HCT116 (cell line): Measurements from ENCODE around the gene BLACAT1. TPM values are rescaled to one million over a fixed set of nuclear protein-coding genes. Genes with fewer than 3 reads are reported as not detected.

Source experiments
- ATAC-seq: fragments of 200-7000 bp; cut with Tn5 transposase; 2 replicates; pipeline ENCODE4 v1.9.1; 2020; ENCODE audit warnings: mild to moderate bottlenecking, moderate library complexity
- BruUV-seq: library from RNA; stranded (reverse); fragments of 400-500 nt; replicated peaks from 2 replicates; lab custom pipeline; 2021; lab: Mats Ljungman, UMichigan
- CTCF ChIA-PET: fragments of 300-600 bp; sonication (Branson Sonifier 250); formaldehyde crosslinking; loops from one replicate; lab custom pipeline; 2021; ENCODE audit warnings: antibody characterized with exemption; lab: Charles Lee
- POLR2A ChIA-PET: fragments of 300-600, 350-600 bp; sonication (Branson Sonifier 250); formaldehyde crosslinking; loops from one replicate; lab custom pipeline; 2021; ENCODE audit warnings: antibody characterized with exemption; lab: Charles Lee
- RAD21 ChIA-PET, 2 experiments: fragments of 300-600 bp; sonication (Branson Sonifier 250); formaldehyde crosslinking; loops; one replicate each; lab custom pipeline; 2023; ENCODE audit warnings: low total read pairs in 2 of 2; ENCODE audit not compliant: uncharacterized antibody in 2 of 2, unreplicated experiment in 2 of 2, low non-redundant PET in 1 of 2; lab: Charles Lee
- DNase-seq: peaks from one replicate; pipeline ENCODE4 v3.0.0-alpha.2; 2010; ENCODE audit warnings: low read depth, low spot score
- H2AFZ ChIP-seq: fragments of 200-600 bp; shearing (Covaris generic), sonication (generic); 2 replicates; pipeline ENCODE4 v1.6.1; 2017; ENCODE audit warnings: low read depth, mixed run types, mixed read lengths, antibody characterized with exemption, low read length; ENCODE audit not compliant: poor library complexity, severe bottlenecking
- H3K27ac ChIP-seq: 2 replicates; pipeline ENCODE4 v1.5.1; 2012; ENCODE audit warnings: low read depth, low read length
- H3K27me3 ChIP-seq: fragments of 200-600 bp; sonication (generic); 2 replicates; pipeline ENCODE4 v1.6.1; 2016; ENCODE audit warnings: mixed run types, low read length, mixed read lengths; ENCODE audit not compliant: insufficient read depth
- H3K36me3 ChIP-seq, 2 experiments: fragments of 200-500 bp in 1 of 2; fragments of 200-600 bp in 1 of 2; sonication (Bioruptor generic) in 1 of 2; sonication (generic) in 1 of 2; 2 replicates each; pipeline versions ENCODE4 v1.5.1 to v1.6.1; 2014 to 2016; ENCODE audit warnings: low read length in 2 of 2, inconsistent platforms in 1 of 2, mixed read lengths in 1 of 2, mixed run types in 1 of 2; ENCODE audit not compliant: insufficient read depth in 2 of 2, control insufficient read depth in 1 of 2
- H3K4me1 ChIP-seq, 2 experiments: fragments of 200-600 bp in 1 of 2; sonication (generic) in 1 of 2; 2 replicates each; pipeline versions ENCODE4 v1.5.1 to v1.6.1; 2012 to 2017; ENCODE audit warnings: low read length in 2 of 2, inconsistent platforms in 1 of 2, mild to moderate bottlenecking in 1 of 2, mixed read lengths in 1 of 2, mixed run types in 1 of 2, moderate library complexity in 1 of 2; ENCODE audit not compliant: insufficient read depth in 2 of 2, control insufficient read depth in 1 of 2
- H3K4me2 ChIP-seq: fragments of 200-600 bp; sonication (generic); 2 replicates; pipeline ENCODE4 v1.6.1; 2017; ENCODE audit warnings: mixed run types, low read length, mixed read lengths
- H3K4me3 ChIP-seq, 2 experiments: fragments of 200-600 bp in 1 of 2; sonication (generic) in 1 of 2; replicated peaks in 1 of 2; 2 replicates each; pipeline ENCODE4 v1.5.1; 2011 to 2016; ENCODE audit warnings: low read length in 2 of 2, control low read depth in 1 of 2, low read depth in 1 of 2, mild to moderate bottlenecking in 1 of 2, mixed read lengths in 1 of 2, mixed run types in 1 of 2
- H3K79me2 ChIP-seq: fragments of 200-600 bp; sonication (generic); 2 replicates; pipeline ENCODE4 v1.6.1; 2017; ENCODE audit warnings: mild to moderate bottlenecking, mixed run types, low read length, moderate library complexity, mixed read lengths; ENCODE audit not compliant: insufficient read depth
- H3K9ac ChIP-seq: fragments of 200-600 bp; sonication (generic); 2 replicates; pipeline ENCODE4 v1.6.1; 2016; ENCODE audit warnings: low read length, mixed read lengths
- H3K9me2 ChIP-seq: fragments of 200-600 bp; sonication (generic), shearing (Covaris generic); 2 replicates; pipeline ENCODE4 v1.6.1; 2017; ENCODE audit warnings: mixed run types, mild to moderate bottlenecking, moderate library complexity; ENCODE audit not compliant: insufficient read depth
- H3K9me3 ChIP-seq, 2 experiments: fragments of 200-500 bp in 1 of 2; fragments of 200-600 bp in 1 of 2; sonication (Bioruptor generic) in 1 of 2; sonication (generic) in 1 of 2; 2 replicates each; pipeline ENCODE4 v1.6.1; 2014 to 2017; ENCODE audit warnings: low read length in 2 of 2, mixed read lengths in 2 of 2, inconsistent platforms in 1 of 2, low read depth in 1 of 2, mild to moderate bottlenecking in 1 of 2, mixed run types in 1 of 2, moderate library complexity in 1 of 2; ENCODE audit not compliant: control insufficient read depth in 1 of 2, insufficient read depth in 1 of 2
- H4K20me1 ChIP-seq: fragments of 200-600 bp; sonication (generic), shearing (Covaris generic); 2 replicates; pipeline ENCODE4 v1.6.1; 2017; ENCODE audit warnings: mixed run types, mild to moderate bottlenecking, moderate library complexity; ENCODE audit not compliant: insufficient read depth
- ATF3 ChIP-seq: IDR thresholded peaks from 2 replicates; pipeline ENCODE4 v1.6.1; 2012
- CBX3 ChIP-seq: IDR thresholded peaks from 2 replicates; pipeline ENCODE4 v1.6.1; 2012; ENCODE audit warnings: low read depth
- FOSL1 ChIP-seq: IDR thresholded peaks from 2 replicates; pipeline ENCODE4 v1.6.1; 2012; ENCODE audit warnings: low read depth
- POLR2AphosphoS5 ChIP-seq: IDR thresholded peaks from 2 replicates; pipeline ENCODE4 v1.6.1; 2011; ENCODE audit warnings: mild to moderate bottlenecking, low read depth, low read length, moderate library complexity
- RAD21 ChIP-seq: IDR thresholded peaks from 2 replicates; pipeline ENCODE4 v1.6.1; 2012; ENCODE audit warnings: low read depth, mild to moderate bottlenecking
- REST ChIP-seq: IDR thresholded peaks from 2 replicates; pipeline ENCODE4 v1.6.1; 2012; ENCODE audit warnings: low read depth
- SIN3A ChIP-seq: IDR thresholded peaks from 2 replicates; pipeline ENCODE4 v1.6.1; 2012; ENCODE audit warnings: low read depth
- SP1 ChIP-seq: IDR thresholded peaks from 2 replicates; pipeline ENCODE4 v1.6.1; 2012; ENCODE audit warnings: low read depth
- ZBTB33 ChIP-seq: IDR thresholded peaks from 2 replicates; pipeline ENCODE4 v1.6.1; 2011; ENCODE audit warnings: mild to moderate bottlenecking, low read length, moderate library complexity; ENCODE audit not compliant: insufficient replicate concordance; ENCODE audit errors: extremely low read depth
- intact Hi-C: fragments of 100-400 bp; cut with micrococcal nuclease; formaldehyde crosslinking; loops from 2 replicates; pipeline ENCODE4 v1.10.0; 2022
- total RNA-seq: library from RNA; stranded (reverse); gene quantifications from one replicate; pipeline ENCODE4 v1.2.1, GENCODE V29; 2021; ENCODE audit not compliant: unreplicated experiment

The BLACAT1 gene
- total RNA-seq, 1 experiment from 2014 or later = 3.9 TPM

GRCh38 chr1:205421798-205422197 is 34.0 kb downstream of the BLACAT1 start, which contains the start of gene LEMD1:
Gene LEMD1 (minus strand): TSS chr1:205422056. CDS start chr1:205420536, 1,520 bp downstream.
- TF ChIP-seq REST = no peak
- Histone ChIP-seq H3K9me2 (no peaks in the 10 kb centered on the region), H3K36me3 (no peaks in the 10 kb centered on the region), H2AFZ (no peak within 1 kb of the TSS), H3K27me3 (peaks cover 29% of the 10 kb centered on the region), H3K4me3 (no peak within 1 kb of the TSS), H3K9me3 (no peaks in the 10 kb centered on the region), H3K9ac (no peak within 1 kb of the TSS), H3K27ac (no peak within 1 kb of the TSS), H3K79me2 (no peaks in the 10 kb centered on the region), H4K20me1 (no peaks in the 10 kb centered on the region), H3K4me2 (no peak within 1 kb of the TSS), H3K4me1 (no peaks in the 10 kb centered on the region)
- no TSS peak for BruUV-seq
- intact Hi-C loops = no loop called here
- POLR2A ChIA-PET = interaction anchor here (1.0 kb wide), 1 partner anchor 17 kb away, joined by 3 read pairs; no protein-coding TSS in a partner anchor
- CTCF ChIA-PET = interaction anchor here (1.4 kb wide), 1 partner anchor 9 kb away, joined by 4 read pairs; no protein-coding TSS in a partner anchor
- RAD21 ChIA-PET = no interaction called here
- no peak for DNase-seq
- ATAC-seq = no peak

GRCh38 chr1:205420938-205421337 is 34.9 kb downstream of the BLACAT1 start:
- H2AFZ ChIP-seq = no peak overlapping the region
- H4K20me1 ChIP-seq = no peaks in the 10 kb centered on the region
- POLR2A ChIA-PET = no interaction called here
- peaks cover 29% of the 10 kb centered on the region for H3K27me3 ChIP-seq
- DNase-seq (no peak), ATAC-seq (no peak)
- H3K9me2 ChIP-seq = no peaks in the 10 kb centered on the region
- no peak overlapping the region for H3K4me2 ChIP-seq
- no peaks in the 10 kb centered on the region for H3K36me3 ChIP-seq
- H3K4me1 ChIP-seq = no peaks in the 10 kb centered on the region
- no peak overlapping the region for H3K4me3 ChIP-seq
- CTCF ChIA-PET = interaction anchor here (1.4 kb wide), 1 partner anchor 10 kb away, joined by 4 read pairs; no protein-coding TSS in a partner anchor
- RAD21 ChIA-PET = interaction anchor here in 1 of 2 experiments (0.5 kb wide), 1 partner anchor 276 kb away, joined by 3 read pairs; no protein-coding TSS in a partner anchor
- no TSS peak for BruUV-seq
- intact Hi-C loops = no loop called here
- no peak overlapping the region for H3K9ac ChIP-seq
- no peaks in the 10 kb centered on the region for H3K9me3 ChIP-seq
- no peak overlapping the region for H3K27ac ChIP-seq
- H3K79me2 ChIP-seq = no peaks in the 10 kb centered on the region
- TF ChIP-seq POLR2AphosphoS5 (no peak), FOSL1 (no peak), RAD21 (no peak), ATF3 (no peak), CBX3 (no peak), SP1 (no peak), SIN3A (no peak), REST (no peak), ZBTB33 (no peak)
